ENCODE measurements around the gene TMA7.

Gene TMA7

GRCh38 chr3:48423883-48424695 is 16.0 kb upstream of the TMA7 start:
- DNase-seq = no peak

- DNase-seq = no peak
Observed at GRCh38 chr3:48425281-48425812, 14.7 kb upstream of the TMA7 start.

- DNase-seq = no peak
Observed at GRCh38 chr3:48426401-48426909, 13.6 kb upstream of the TMA7 start.

GRCh38 chr3:48426944-48427629 is 13.0 kb upstream of the TMA7 start:
- DNase-seq = no peak

GRCh38 chr3:48427630-48427962 is 12.5 kb upstream of the TMA7 start:
- no peak for DNase-seq

- DNase-seq = no peak
Observed at GRCh38 chr3:48428088-48428571, 11.9 kb upstream of the TMA7 start.

- DNase-seq = no peak
Observed at GRCh38 chr3:48428572-48429316, 11.3 kb upstream of the TMA7 start.

- DNase-seq = peak; percentile 51 to 74
Observed at GRCh38 chr3:48429317-48429959, 10.6 kb upstream of the TMA7 start.

- peak in 1 of 2 donors; percentile 17 for DNase-seq
Observed at GRCh38 chr3:48429960-48430707, 9.9 kb upstream of the TMA7 start, which contains the start of gene PLXNB1. Gene PLXNB1, minus strand, starts transcription at chr3:48430086. Its CDS starts 5,475 bp downstream, at chr3:48424611.

GRCh38 chr3:48430708-48431101 is 9.4 kb upstream of the TMA7 start:
- DNase-seq = no peak

GRCh38 chr3:48431224-48432029 is 8.6 kb upstream of the TMA7 start:
- no peak for DNase-seq

- DNase-seq = no peak
Observed at GRCh38 chr3:48432411-48433371, 7.4 kb upstream of the TMA7 start.

GRCh38 chr3:48433472-48434118 is 6.5 kb upstream of the TMA7 start:
- no peak for DNase-seq

- DNase-seq = peak in 1 of 2 donors; percentile 25
Observed at GRCh38 chr3:48434591-48435222, 5.3 kb upstream of the TMA7 start.

- DNase-seq = no peak
Observed at GRCh38 chr3:48435223-48435595, 4.8 kb upstream of the TMA7 start.

- peak; percentile 86 to 90 for DNase-seq
Observed at GRCh38 chr3:48435774-48436476, 4.1 kb upstream of the TMA7 start.

GRCh38 chr3:48436477-48436787 is 3.6 kb upstream of the TMA7 start:
- DNase-seq = no peak

- DNase-seq = no peak
Observed at GRCh38 chr3:48436855-48437254, 3.2 kb upstream of the TMA7 start.

Measured in CD4-positive, alpha-beta T cell treated with Interferon alpha-2 for 1 hour (primary cell).